Lower lobe of right lung (tissue), 2 donors: Measurements from ENCODE around the gene GPC6. TPM values are rescaled to one million over a fixed set of nuclear protein-coding genes. Genes with fewer than 3 reads are reported as not detected.

Source experiments
- ATAC-seq, 2 donors: fragments of 200-7000 bp; cut with Tn5 transposase; one replicate each; pipeline ENCODE4 v1.9.1; 2020 to 2022; ENCODE audit warnings: mild to moderate bottlenecking in 2 of 2, moderate library complexity in 2 of 2
- DNase-seq: peaks from one replicate; pipeline ENCODE4 v3.0.0-alpha.2; 2020
- H3K27ac ChIP-seq: fragments of 200-600 bp; one replicate; pipeline ENCODE4 v1.8.0; 2022
- H3K27me3 ChIP-seq: fragments of 200-600 bp; one replicate; pipeline ENCODE4 v1.8.0; 2022; ENCODE audit warnings: low read depth
- H3K36me3 ChIP-seq: fragments of 200-600 bp; one replicate; pipeline ENCODE4 v1.8.0; 2022; ENCODE audit warnings: mild to moderate bottlenecking
- H3K4me1 ChIP-seq: fragments of 200-600 bp; one replicate; pipeline ENCODE4 v1.8.0; 2022
- H3K4me3 ChIP-seq: fragments of 200-600 bp; one replicate; pipeline ENCODE4 v1.8.0; 2022; ENCODE audit warnings: mild to moderate bottlenecking
- H3K9me3 ChIP-seq: fragments of 200-600 bp; one replicate; pipeline ENCODE4 v1.8.0; 2022
- intact Hi-C: fragments of 100-400 bp; cut with DNase I; formaldehyde crosslinking; loops from one replicate; pipeline ENCODE4 v1.11.0; 2022
- total RNA-seq: library from RNA; stranded (reverse); fragmentation: NEBNext Ultra II Directional; extraction: Animal tissue kit (Norgen Biotek cat#: 25700); gene quantifications from one replicate; pipeline ENCODE4 v1.2.1, GENCODE V29; 2021
- TF ChIP-seq, protein P1 (sequence below): fragments of 200-600 bp; IDR thresholded peaks from one replicate; pipeline ENCODE4 v1.8.0; 2022; ENCODE audit warnings: antibody characterized with exemption, mild to moderate bottlenecking
- donor health status: DM: no; HTN: yes; CAD: no; lungs with severe emphysema.

The GPC6 gene
- total RNA-seq, 1 donor from 2014 or later: 5.5 TPM

DNA sequence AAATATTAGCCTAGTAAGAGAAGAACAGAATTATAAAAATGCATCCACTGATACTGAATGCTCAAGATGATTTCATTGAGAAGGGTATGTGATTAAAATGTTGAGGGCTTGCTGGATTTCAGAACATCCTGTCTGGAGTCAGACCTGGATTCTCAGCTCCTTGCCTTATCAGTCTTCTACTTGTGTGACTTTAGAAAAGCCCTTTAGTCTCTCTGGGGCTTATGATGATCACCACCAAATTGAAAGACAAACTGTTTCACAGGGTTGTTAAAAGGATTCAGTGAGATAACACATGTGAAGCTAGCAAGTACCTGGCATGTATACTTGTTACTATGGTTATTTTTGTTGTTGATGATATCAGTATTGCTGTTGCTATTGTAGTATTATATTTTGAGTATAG lies 118.4 kb downstream of the GPC6 start:
- no peaks in the 10 kb centered on the region for H3K36me3 ChIP-seq
- H3K27ac ChIP-seq: no peak overlapping the region
- no peaks in the 10 kb centered on the region for H3K4me1 ChIP-seq
- H3K9me3 ChIP-seq: no peaks in the 10 kb centered on the region
- TF ChIP-seq, protein P1, sequence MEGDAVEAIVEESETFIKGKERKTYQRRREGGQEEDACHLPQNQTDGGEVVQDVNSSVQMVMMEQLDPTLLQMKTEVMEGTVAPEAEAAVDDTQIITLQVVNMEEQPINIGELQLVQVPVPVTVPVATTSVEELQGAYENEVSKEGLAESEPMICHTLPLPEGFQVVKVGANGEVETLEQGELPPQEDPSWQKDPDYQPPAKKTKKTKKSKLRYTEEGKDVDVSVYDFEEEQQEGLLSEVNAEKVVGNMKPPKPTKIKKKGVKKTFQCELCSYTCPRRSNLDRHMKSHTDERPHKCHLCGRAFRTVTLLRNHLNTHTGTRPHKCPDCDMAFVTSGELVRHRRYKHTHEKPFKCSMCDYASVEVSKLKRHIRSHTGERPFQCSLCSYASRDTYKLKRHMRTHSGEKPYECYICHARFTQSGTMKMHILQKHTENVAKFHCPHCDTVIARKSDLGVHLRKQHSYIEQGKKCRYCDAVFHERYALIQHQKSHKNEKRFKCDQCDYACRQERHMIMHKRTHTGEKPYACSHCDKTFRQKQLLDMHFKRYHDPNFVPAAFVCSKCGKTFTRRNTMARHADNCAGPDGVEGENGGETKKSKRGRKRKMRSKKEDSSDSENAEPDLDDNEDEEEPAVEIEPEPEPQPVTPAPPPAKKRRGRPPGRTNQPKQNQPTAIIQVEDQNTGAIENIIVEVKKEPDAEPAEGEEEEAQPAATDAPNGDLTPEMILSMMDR: no peak
- intact Hi-C loops: no loop called here
- ATAC-seq (no peak), DNase-seq (no peak)
- H3K27me3 ChIP-seq: no peaks in the 10 kb centered on the region
- no peak overlapping the region for H3K4me3 ChIP-seq

DNA sequence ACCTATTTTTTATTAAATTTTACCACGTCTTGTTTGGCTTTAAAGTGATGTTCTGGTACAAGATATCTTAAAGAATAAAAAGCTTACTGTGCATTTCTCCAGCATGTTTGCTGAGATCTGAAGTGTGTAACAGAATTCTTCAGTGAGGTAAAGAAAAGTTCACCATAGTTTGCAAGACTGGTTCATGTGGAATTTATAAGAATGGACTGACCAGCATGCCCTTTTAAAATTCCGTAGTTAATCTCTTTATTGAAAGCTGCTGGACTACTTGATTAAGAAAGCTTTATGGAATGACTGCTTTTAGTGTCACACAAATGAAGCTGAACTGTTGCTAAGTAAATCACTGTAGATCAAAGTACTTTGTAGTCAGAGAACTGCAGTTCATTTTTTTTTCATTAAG lies 119.2 kb downstream of the GPC6 start:
- no peak for ATAC-seq
- Histone ChIP-seq H3K27me3 (no peaks in the 10 kb centered on the region), H3K4me1 (no peaks in the 10 kb centered on the region), H3K27ac (no peak overlapping the region), H3K36me3 (no peaks in the 10 kb centered on the region), H3K4me3 (no peak overlapping the region), H3K9me3 (no peaks in the 10 kb centered on the region)
- TF ChIP-seq, protein P1: no peak
- intact Hi-C loops: no loop called here
- DNase-seq: no peak

DNA sequence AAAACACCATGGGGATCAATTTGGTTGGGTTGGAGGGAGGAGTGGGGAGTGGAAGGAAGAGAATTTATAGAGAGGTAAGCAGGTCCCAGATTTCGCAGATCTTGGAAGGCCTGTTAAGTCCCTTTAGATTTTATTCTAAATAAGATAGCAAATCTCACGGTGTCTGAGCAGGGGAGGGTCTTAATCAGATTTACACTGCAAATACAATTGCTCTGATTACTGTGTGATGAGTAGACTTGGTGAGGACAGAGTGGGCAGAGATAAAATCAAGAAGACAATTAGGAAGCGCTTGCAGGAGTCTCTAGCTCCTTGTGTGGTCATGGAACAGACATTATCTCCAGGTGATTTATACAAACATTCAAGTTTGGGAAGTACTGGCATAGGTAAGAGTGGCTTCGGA lies 126.0 kb downstream of the GPC6 start:
- ATAC-seq (no peak), DNase-seq (no peak)
- Histone ChIP-seq H3K4me3 (no peak overlapping the region), H3K27ac (no peak overlapping the region), H3K9me3 (no peaks in the 10 kb centered on the region), H3K36me3 (no peaks in the 10 kb centered on the region), H3K27me3 (no peaks in the 10 kb centered on the region), H3K4me1 (no peaks in the 10 kb centered on the region)
- TF ChIP-seq, protein P1: no peak
- intact Hi-C loops: no loop called here

DNA sequence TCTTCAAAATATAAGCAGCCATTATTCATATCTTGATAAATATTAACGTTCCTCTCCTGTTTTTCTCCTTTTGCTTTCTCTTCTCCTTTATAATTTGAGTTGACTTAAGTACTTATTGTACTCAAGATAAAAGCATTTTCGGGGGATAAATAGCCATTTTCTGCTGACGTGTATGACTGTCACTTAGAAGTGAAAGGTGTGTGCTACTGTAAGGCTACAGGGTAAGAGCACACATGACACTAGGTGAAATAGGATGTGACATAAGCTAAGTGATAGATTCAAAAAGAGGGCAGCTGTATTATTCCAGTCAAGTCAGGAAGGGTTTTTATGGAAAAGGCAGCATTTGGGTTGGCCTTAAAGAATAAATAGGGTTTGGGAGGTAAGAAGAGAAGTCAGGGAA lies 128.5 kb downstream of the GPC6 start:
- H3K36me3 ChIP-seq: no peaks in the 10 kb centered on the region
- ATAC-seq: no peak
- intact Hi-C loops: no loop called here

GRCh38 chr13:93356469-93356868 lies 129.9 kb downstream of the GPC6 start:
- no peaks in the 10 kb centered on the region for H3K36me3 ChIP-seq
- intact Hi-C loops: no loop called here
- TF ChIP-seq, protein P1: no peak
- ATAC-seq (no peak), DNase-seq (no peak)
- H3K27me3 ChIP-seq: no peaks in the 10 kb centered on the region
- H3K9me3 ChIP-seq: no peaks in the 10 kb centered on the region
- no peaks in the 10 kb centered on the region for H3K4me1 ChIP-seq
- H3K27ac ChIP-seq: no peak overlapping the region
- H3K4me3 ChIP-seq: no peak overlapping the region

More for the DNA sequence above, 128.5 kb downstream of the GPC6 start:
- TF ChIP-seq, protein P1: no peak
- Histone ChIP-seq H3K9me3 (no peaks in the 10 kb centered on the region), H3K27me3 (no peaks in the 10 kb centered on the region), H3K27ac (no peak overlapping the region), H3K4me1 (no peaks in the 10 kb centered on the region), H3K4me3 (no peak overlapping the region)
- no peak for DNase-seq

- Histone ChIP-seq H3K4me1 (no peaks in the 10 kb centered on the region), H3K27ac (no peak overlapping the region), H3K4me3 (no peak overlapping the region), H3K36me3 (no peaks in the 10 kb centered on the region), H3K9me3 (no peaks in the 10 kb centered on the region), H3K27me3 (no peaks in the 10 kb centered on the region)
- no peak for DNase-seq
- ATAC-seq: no peak
- TF ChIP-seq, protein P1: no peak
- intact Hi-C loops: no loop called here
Observed at GRCh38 chr13:93360021-93360420, 133.4 kb downstream of the GPC6 start.
